Hepatocyte (in vitro differentiated cells): ENCODE results near the gene MYO18B. TPM values are rescaled to one million over a fixed set of nuclear protein-coding genes. Genes with fewer than 3 reads are reported as not detected.
A peak's percentile ranks its signal among the peaks of the same experiment; 100 is the strongest.

ENCODE experiments used
- DNase-seq: peaks from one replicate; pipeline ENCODE4 v3.0.0-alpha.2; 2016; ENCODE audit warnings: low spot score
- H2AFZ ChIP-seq: fragments of 200-600 bp; sonication (generic); 2 replicates; pipeline ENCODE4 v1.6.0; 2016; ENCODE audit warnings: antibody characterized with exemption, mild to moderate bottlenecking
- H3K27ac ChIP-seq: fragments of 200-600 bp; sonication (generic); 2 replicates; pipeline ENCODE4 v1.5.1; 2016; ENCODE audit warnings: mild to moderate bottlenecking
- H3K27me3 ChIP-seq: fragments of 200-600 bp; sonication (generic); 2 replicates; pipeline ENCODE4 v1.6.1; 2016
- H3K36me3 ChIP-seq: fragments of 200-600 bp; sonication (generic); replicated peaks from 2 replicates; pipeline ENCODE4 v1.5.1; 2016; ENCODE audit warnings: low read depth; ENCODE audit not compliant: insufficient read depth
- H3K4me1 ChIP-seq: fragments of 200-600 bp; sonication (generic); 2 replicates; pipeline ENCODE4 v1.5.1; 2016; ENCODE audit warnings: mild to moderate bottlenecking, moderate library complexity; ENCODE audit not compliant: insufficient read depth
- H3K4me2 ChIP-seq: fragments of 200-600 bp; sonication (generic); 2 replicates; pipeline ENCODE4 v1.6.0; 2016
- H3K4me3 ChIP-seq: fragments of 200-600 bp; sonication (generic); 2 replicates; pipeline ENCODE4 v1.5.1; 2016; ENCODE audit warnings: mild to moderate bottlenecking
- H3K79me2 ChIP-seq: fragments of 200-600 bp; sonication (generic); 2 replicates; pipeline ENCODE4 v1.6.0; 2017; ENCODE audit warnings: mild to moderate bottlenecking
- H3K9me2 ChIP-seq: fragments of 200-600 bp; sonication (generic); replicated peaks from 2 replicates; pipeline ENCODE4 v1.6.0; 2017; ENCODE audit warnings: mild to moderate bottlenecking; ENCODE audit not compliant: insufficient read depth
- H3K9me3 ChIP-seq: fragments of 200-600 bp; sonication (generic); 2 replicates; pipeline ENCODE4 v1.5.1; 2016; ENCODE audit warnings: low read depth, mild to moderate bottlenecking
- H4K20me1 ChIP-seq: fragments of 200-600 bp; sonication (generic); 2 replicates; pipeline ENCODE4 v1.6.0; 2016; ENCODE audit warnings: mild to moderate bottlenecking; ENCODE audit not compliant: insufficient read depth, poor library complexity, severe bottlenecking
- CTCF ChIP-seq: fragments of 200-600 bp; sonication (generic); IDR thresholded peaks from 2 replicates; pipeline ENCODE4 v1.5.1; 2016; ENCODE audit warnings: antibody characterized with exemption, mild to moderate bottlenecking; ENCODE audit not compliant: poor library complexity
- EZH2 ChIP-seq: fragments of 200-600 bp; sonication (generic); IDR thresholded peaks from 2 replicates; pipeline ENCODE4 v1.6.1; 2016; ENCODE audit warnings: antibody characterized with exemption, mild to moderate bottlenecking, borderline replicate concordance
- EZH2phosphoT487 ChIP-seq: fragments of 200-600 bp; sonication (generic); IDR thresholded peaks from one replicate; pipeline ENCODE4 v1.6.1; 2018; ENCODE audit warnings: antibody characterized with exemption, mild to moderate bottlenecking, low read depth, moderate library complexity; ENCODE audit not compliant: unreplicated experiment, severe bottlenecking
- WGBS: methylation state at CpG from one replicate; pipeline ENCODE4 v1.1.6; 2016; ENCODE audit warnings: low lambda C conversion rate; ENCODE audit errors: missing lambda C conversion rate; 5-methylcytosine and 5-hydroxymethylcytosine counted together
- polyA plus RNA-seq: library from polyadenylated mRNA; unstranded; fragments of >200 nt; fragmentation: Nextera tagmentation; extraction: Ambion mirVana; gene quantifications from 2 replicates; pipeline ENCODE4 v1.2.1, GENCODE V29; 2016
- total RNA-seq: library from RNA; depleted of rRNA; stranded (reverse); fragments of >200 nt; gene quantifications from 2 replicates; pipeline ENCODE4 v1.2.3, GENCODE V29; 2014

Gene MYO18B
- total and polyA plus RNA-seq, 2 experiments from 2014 or later: 0.23 TPM; not detected in 1

- no peak overlapping the region for H2AFZ ChIP-seq
- H3K9me2 ChIP-seq: no peaks in the 10 kb centered on the region
- DNase-seq: peak; percentile 56
- H3K27ac ChIP-seq: no peak overlapping the region
- TF ChIP-seq EZH2phosphoT487: no peak
- no peak for TF ChIP-seq EZH2
- no peak for TF ChIP-seq CTCF
- H3K27me3 ChIP-seq: no peaks in the 10 kb centered on the region
- H4K20me1 ChIP-seq: no peaks in the 10 kb centered on the region
- no peak overlapping the region for H3K4me2 ChIP-seq
- no peaks in the 10 kb centered on the region for H3K9me3 ChIP-seq
- no peak overlapping the region for H3K4me3 ChIP-seq
- no peaks in the 10 kb centered on the region for H3K79me2 ChIP-seq
- no peaks in the 10 kb centered on the region for H3K4me1 ChIP-seq
- 34% methylated on average over 4 of the region's 4 CpGs for WGBS
- H3K36me3 ChIP-seq: no peaks in the 10 kb centered on the region
Measured at GRCh38 chr22:26038365-26038764, 296.4 kb downstream of the MYO18B start.

GRCh38 chr22:26041931-26042330 lies 299.9 kb downstream of the MYO18B start:
- Histone ChIP-seq H3K27me3 (no peaks in the 10 kb centered on the region), H3K9me2 (no peaks in the 10 kb centered on the region), H3K27ac (no peak overlapping the region), H3K79me2 (no peaks in the 10 kb centered on the region), H3K4me1 (no peaks in the 10 kb centered on the region), H3K4me2 (no peak overlapping the region), H2AFZ (no peak overlapping the region), H3K9me3 (no peaks in the 10 kb centered on the region), H3K36me3 (no peaks in the 10 kb centered on the region), H4K20me1 (no peaks in the 10 kb centered on the region), H3K4me3 (no peak overlapping the region)
- TF ChIP-seq EZH2 (no peak), CTCF (no peak), EZH2phosphoT487 (no peak)
- 72% methylated on average over 4 of the region's 4 CpGs for WGBS
- no peak for DNase-seq

GRCh38 chr22:26043031-26043430 lies 301.0 kb downstream of the MYO18B start:
- H3K4me2 ChIP-seq: no peak overlapping the region
- 79% methylated on average over 2 of the region's 2 CpGs for WGBS
- H3K9me3 ChIP-seq: no peaks in the 10 kb centered on the region

More at GRCh38 chr22:26043031-26043430, 301.0 kb downstream of the MYO18B start:
- DNase-seq: no peak
- TF ChIP-seq EZH2phosphoT487 (no peak), EZH2 (no peak), CTCF (no peak)
- no peaks in the 10 kb centered on the region for H3K27me3 ChIP-seq
- no peaks in the 10 kb centered on the region for H3K4me1 ChIP-seq
- no peaks in the 10 kb centered on the region for H4K20me1 ChIP-seq
- H3K9me2 ChIP-seq: no peaks in the 10 kb centered on the region
- H3K4me3 ChIP-seq: no peak overlapping the region
- H3K79me2 ChIP-seq: no peaks in the 10 kb centered on the region
- H3K27ac ChIP-seq: no peak overlapping the region
- H3K36me3 ChIP-seq: no peaks in the 10 kb centered on the region
- H2AFZ ChIP-seq: no peak overlapping the region
